Cardiac muscle cell (in vitro differentiated cells and primary cell): Measurements from ENCODE around the gene KCNJ9. TPM values are rescaled to one million over a fixed set of nuclear protein-coding genes. Genes with fewer than 3 reads are reported as not detected.
A peak's percentile ranks its signal among the peaks of the same experiment; 100 is the strongest.

Experiments
- DNase-seq, 2 donors: peaks; one replicate each; pipeline versions ENCODE4 v3.0.0 to v3.0.0-alpha.2; 2010 to 2017; ENCODE audit warnings: low read depth in 1 of 2, low spot score in 1 of 2
- H3K27ac ChIP-seq: fragments of 200-600 bp; sonication (generic); 2 replicates; pipeline ENCODE4 v1.5.1; 2016
- H3K27me3 ChIP-seq: fragments of 200-600 bp; sonication (generic); 2 replicates; pipeline ENCODE4 v1.6.0; 2016; ENCODE audit warnings: control low read depth
- H3K36me3 ChIP-seq: fragments of 200-600 bp; sonication (generic); 2 replicates; pipeline ENCODE4 v1.5.1; 2016; ENCODE audit warnings: control low read depth
- H3K4me1 ChIP-seq: fragments of 200-600 bp; sonication (generic); 2 replicates; pipeline ENCODE4 v1.8.1; 2017; ENCODE audit warnings: low read depth, mild to moderate bottlenecking, mixed run types
- H3K4me3 ChIP-seq: fragments of 200-600 bp; sonication (generic); 2 replicates; pipeline ENCODE4 v1.5.1; 2016; ENCODE audit warnings: mild to moderate bottlenecking
- H3K9me3 ChIP-seq: fragments of 200-600 bp; sonication (generic); 2 replicates; pipeline ENCODE4 v1.5.1; 2017; ENCODE audit warnings: low read depth, mild to moderate bottlenecking, control low read depth
- polyA plus RNA-seq: library from polyadenylated mRNA; unstranded; fragments of >200 nt; fragmentation: Nextera tagmentation; extraction: Ambion mirVana; gene quantifications from 2 replicates; pipeline ENCODE4 v1.2.1, GENCODE V29; 2016
- total RNA-seq: library from RNA; depleted of rRNA; stranded (reverse); fragments of >200 nt; gene quantifications from 2 replicates; pipeline ENCODE4 v1.2.3, GENCODE V29; 2016
- TF ChIP-seq, protein P1 (sequence below): IDR thresholded peaks from 2 replicates; pipeline ENCODE4 v1.5.1; 2012; ENCODE audit warnings: low read depth, mild to moderate bottlenecking, low read length

The KCNJ9 gene
- total and polyA plus RNA-seq, 2 experiments from 2014 or later: 0.03 to 0.09 TPM

DNA sequence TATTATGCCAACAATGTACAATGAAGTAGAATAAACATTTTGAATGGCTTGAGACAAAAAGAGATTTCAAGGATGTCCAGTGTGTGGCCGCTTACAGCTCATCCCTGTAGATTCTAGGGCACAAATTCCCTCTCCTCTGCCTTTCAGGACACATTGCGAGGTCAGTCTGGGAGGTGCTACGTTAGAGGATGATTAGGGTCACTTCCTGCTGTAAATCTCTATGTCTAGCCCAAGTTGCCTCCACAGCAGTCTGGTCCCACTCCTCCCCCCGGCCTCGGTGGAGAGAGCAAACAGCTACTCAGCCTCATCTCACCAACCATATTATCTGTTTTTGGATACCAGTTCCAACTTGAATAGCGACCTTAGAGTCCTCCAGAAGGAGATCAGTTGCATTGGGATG lies 28.4 kb upstream of the KCNJ9 start:
- Histone ChIP-seq H3K9me3 (no peaks in the 10 kb centered on the region), H3K27me3 (peaks cover 11% of the 10 kb centered on the region), H3K36me3 (no peaks in the 10 kb centered on the region), H3K27ac (no peak overlapping the region), H3K4me1 (no peaks in the 10 kb centered on the region), H3K4me3 (no peak overlapping the region)
- no peak for DNase-seq
- TF ChIP-seq, protein P1, sequence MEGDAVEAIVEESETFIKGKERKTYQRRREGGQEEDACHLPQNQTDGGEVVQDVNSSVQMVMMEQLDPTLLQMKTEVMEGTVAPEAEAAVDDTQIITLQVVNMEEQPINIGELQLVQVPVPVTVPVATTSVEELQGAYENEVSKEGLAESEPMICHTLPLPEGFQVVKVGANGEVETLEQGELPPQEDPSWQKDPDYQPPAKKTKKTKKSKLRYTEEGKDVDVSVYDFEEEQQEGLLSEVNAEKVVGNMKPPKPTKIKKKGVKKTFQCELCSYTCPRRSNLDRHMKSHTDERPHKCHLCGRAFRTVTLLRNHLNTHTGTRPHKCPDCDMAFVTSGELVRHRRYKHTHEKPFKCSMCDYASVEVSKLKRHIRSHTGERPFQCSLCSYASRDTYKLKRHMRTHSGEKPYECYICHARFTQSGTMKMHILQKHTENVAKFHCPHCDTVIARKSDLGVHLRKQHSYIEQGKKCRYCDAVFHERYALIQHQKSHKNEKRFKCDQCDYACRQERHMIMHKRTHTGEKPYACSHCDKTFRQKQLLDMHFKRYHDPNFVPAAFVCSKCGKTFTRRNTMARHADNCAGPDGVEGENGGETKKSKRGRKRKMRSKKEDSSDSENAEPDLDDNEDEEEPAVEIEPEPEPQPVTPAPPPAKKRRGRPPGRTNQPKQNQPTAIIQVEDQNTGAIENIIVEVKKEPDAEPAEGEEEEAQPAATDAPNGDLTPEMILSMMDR: no peak

DNA sequence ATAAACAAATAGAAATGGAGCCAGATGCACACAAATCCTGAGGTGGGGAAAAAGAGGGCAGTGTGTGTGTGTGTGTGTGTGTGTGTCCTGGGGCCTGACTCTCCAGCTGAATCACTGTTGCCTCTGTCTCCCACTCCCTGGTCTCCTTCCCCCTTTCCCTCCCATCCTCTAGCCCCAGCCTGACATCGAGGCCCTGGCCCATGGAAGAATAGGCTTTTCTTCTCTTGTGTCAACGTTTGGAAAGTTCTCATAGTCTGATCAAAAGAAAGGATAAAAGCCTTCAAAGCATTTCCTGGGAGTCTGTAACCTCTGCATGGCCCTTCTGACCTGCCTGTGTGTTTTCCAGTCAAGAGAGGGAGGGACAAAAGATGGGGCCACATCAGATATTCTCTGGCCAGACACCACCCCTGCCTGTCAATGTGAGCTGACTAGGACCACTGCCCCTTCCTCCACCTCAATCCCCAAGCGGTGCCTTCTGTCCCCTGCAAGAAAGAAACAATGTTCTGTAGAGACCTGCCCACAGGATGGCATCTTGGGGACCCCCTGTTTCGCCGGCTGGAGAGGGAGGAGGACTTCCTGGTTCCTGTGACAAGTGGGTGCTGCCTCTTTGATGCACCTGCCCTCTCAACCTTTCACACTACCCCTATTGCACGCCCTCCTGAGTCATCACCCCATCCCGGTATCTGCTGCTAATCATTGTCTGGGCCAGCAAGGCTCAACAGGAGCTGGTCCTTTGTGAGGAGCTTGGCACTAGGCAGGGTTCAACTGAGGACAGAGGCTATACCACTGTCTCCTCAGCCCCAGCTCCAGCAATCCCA lies 27.6 kb upstream of the KCNJ9 start:
- H3K9me3 ChIP-seq: no peaks in the 10 kb centered on the region
- TF ChIP-seq, protein P1: no peak
- H3K36me3 ChIP-seq: no peaks in the 10 kb centered on the region
- H3K27me3 ChIP-seq: peaks cover 11% of the 10 kb centered on the region
- H3K4me1 ChIP-seq: no peaks in the 10 kb centered on the region
- no peak overlapping the region for H3K27ac ChIP-seq
- DNase-seq: no peak
- no peak overlapping the region for H3K4me3 ChIP-seq

DNA sequence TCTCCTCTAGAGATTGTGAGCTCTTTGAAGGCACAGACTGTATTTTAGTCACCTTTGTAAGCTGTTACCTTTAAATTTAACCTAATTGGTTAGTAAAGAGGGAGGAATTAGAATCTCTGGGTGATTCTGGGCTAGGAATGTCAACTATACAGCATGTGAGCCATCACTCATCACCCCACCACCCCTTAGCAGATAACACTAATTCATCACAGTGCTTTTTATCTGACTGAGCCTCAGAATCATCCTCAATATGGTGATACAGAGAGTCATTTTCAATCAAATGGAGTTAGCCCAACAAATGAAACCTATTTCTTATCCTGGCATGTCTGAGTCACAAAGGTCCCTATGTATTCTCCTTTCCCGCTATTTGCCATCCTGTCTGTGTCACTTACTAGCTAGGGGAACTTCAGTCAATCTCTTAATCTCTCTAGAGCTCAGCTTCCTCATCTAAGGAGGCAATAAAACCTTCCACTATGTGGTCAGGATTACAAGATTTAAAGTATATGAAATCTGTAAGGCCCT lies 24.6 kb upstream of the KCNJ9 start:
- TF ChIP-seq, protein P1: no peak
- Histone ChIP-seq H3K4me3 (no peak overlapping the region), H3K36me3 (no peaks in the 10 kb centered on the region), H3K4me1 (peaks cover 6% of the 10 kb centered on the region), H3K27me3 (peaks cover 11% of the 10 kb centered on the region), H3K9me3 (no peaks in the 10 kb centered on the region), H3K27ac (no peak overlapping the region)
- no peak for DNase-seq

DNA sequence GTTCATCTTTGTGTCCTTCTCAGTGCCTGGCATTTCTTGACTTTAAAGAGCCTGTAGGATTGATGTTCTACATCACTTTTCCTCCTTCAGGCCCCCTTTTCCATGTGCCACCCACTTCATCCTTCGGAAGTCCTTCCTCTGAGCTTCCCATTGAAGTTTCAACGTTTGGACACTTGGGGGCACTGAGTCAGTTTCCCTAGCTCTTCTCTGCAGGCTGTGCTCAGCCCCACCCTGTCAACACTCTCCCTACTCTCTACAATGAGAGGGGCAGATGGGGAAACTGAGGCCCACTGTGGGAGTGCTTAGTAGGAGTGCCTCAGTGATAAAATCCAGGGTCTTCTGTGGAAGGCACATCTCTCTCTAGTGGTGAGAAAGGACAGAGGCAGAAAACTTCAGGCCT lies 23.3 kb upstream of the KCNJ9 start:
- peaks cover 10% of the 10 kb centered on the region for H3K4me1 ChIP-seq
- H3K27ac ChIP-seq: no peak overlapping the region
- H3K36me3 ChIP-seq: no peaks in the 10 kb centered on the region
- H3K9me3 ChIP-seq: no peaks in the 10 kb centered on the region
- H3K4me3 ChIP-seq: no peak overlapping the region
- DNase-seq: peak in 1 of 2 donors; percentile 18
- TF ChIP-seq, protein P1: peak; percentile 36
- H3K27me3 ChIP-seq: peaks cover under 1% of the 10 kb centered on the region

DNA sequence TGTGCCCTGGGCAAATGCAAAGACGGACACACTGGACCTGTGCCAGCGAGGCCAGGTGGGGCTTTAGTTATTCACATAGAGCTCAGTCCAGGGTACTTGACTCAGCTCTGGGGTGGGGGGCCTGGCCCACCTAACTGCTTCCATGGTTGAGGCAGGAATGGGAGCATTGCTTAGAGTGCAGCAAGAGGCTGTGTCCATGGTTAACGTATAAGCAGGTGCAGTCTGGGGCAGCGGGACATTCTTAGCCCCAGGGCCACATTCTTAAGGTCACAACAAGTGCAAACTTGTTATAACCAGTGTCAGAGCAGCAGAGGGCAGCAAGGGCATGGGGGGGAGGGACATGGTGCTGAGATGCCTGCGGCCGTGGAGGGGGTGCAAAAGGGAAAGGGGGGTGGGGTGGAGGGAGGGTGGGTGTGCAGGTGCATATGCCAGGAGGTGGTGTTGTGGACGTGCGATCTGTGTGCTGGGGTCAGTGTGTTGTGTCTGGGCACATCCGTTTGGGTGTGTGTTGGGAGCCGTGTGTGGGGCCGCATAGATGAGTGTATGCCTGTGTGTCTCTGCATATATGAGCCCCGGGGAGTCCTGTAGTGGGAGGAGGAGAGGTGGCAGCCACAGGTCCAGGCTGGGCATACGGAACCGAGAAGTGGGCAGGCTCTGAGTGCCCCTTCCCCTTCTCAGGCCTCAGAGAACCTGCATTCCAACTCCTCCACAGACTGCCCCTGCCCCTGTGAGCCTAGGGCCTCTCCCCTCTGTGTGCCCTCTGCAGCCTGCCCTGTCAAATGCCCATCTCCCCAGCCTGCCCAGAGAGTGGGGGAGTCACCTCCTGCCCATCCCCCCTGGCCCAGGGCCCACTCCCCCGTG lies 19.7 kb upstream of the KCNJ9 start:
- DNase-seq: peak in 1 of 2 donors; percentile 48
- H3K4me1 ChIP-seq: peaks cover 10% of the 10 kb centered on the region
- TF ChIP-seq, protein P1: no peak
- H3K9me3 ChIP-seq: no peaks in the 10 kb centered on the region
- H3K27ac ChIP-seq: no peak overlapping the region
- H3K36me3 ChIP-seq: no peaks in the 10 kb centered on the region
- H3K4me3 ChIP-seq: no peak overlapping the region
- no peaks in the 10 kb centered on the region for H3K27me3 ChIP-seq
